SH-SY5Y (cell line): ENCODE results near the gene RTP5.

ENCODE experiments used
- GATA2 ChIP-seq: IDR thresholded peaks from 2 replicates; pipeline ENCODE4 v1.6.1; 2011; ENCODE audit warnings: mild to moderate bottlenecking, low read depth, low read length
- GATA3 ChIP-seq: IDR thresholded peaks from 2 replicates; pipeline ENCODE4 v1.6.1; 2011; ENCODE audit warnings: low read depth, mild to moderate bottlenecking, low read length, moderate library complexity

DNA sequence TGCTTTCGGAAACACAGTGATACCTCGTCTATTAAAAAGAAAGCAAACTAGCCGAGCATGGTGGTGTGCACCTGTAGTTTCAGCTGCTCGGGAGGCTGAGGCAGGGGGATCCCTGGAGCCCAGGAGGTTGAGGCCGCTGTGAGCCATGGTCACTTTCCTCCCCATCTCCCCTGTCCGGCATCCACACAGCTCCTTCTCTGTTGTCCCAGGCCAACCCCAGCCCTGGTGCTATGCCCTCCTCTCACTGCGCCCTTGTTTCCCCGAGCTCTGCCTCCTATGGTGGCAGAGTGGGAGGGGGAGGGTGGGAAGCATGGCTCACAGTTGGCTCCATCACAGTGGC, 15.4 kb downstream of the RTP5 start:
- TF ChIP-seq GATA2: no peak
- TF ChIP-seq GATA3: no peak
